Activated CD8-positive, alpha-beta T cell treated with anti-CD3 and anti-CD28 coated beads, Interleukin-2, amount 10 ng/mL, durations not matched to agents 7 days and 5 days (primary cell): ENCODE measurements around the gene VARS2. TPM values are rescaled to one million over a fixed set of nuclear protein-coding genes. Genes with fewer than 3 reads are reported as not detected.

ENCODE experiments used
- ATAC-seq: fragments of 150-1000 bp; cut with Tn5 transposase; one replicate; pipeline ENCODE4 v1.10.0; 2021; ENCODE audit warnings: moderate library complexity
- CTCF ChIA-PET: fragments of 350-600 bp; sonication (Branson Sonifier 250); formaldehyde crosslinking; loops from one replicate; lab custom pipeline; 2021; ENCODE audit warnings: antibody characterized with exemption; lab: Charles Lee
- POLR2A ChIA-PET: fragments of 350-600 bp; sonication (Branson Sonifier 250); formaldehyde crosslinking; loops from one replicate; lab custom pipeline; 2021; ENCODE audit warnings: antibody characterized with exemption; lab: Charles Lee
- DNase-seq: peaks from one replicate; pipeline ENCODE4 v3.0.0-alpha.2; 2020
- H3K27ac Mint-ChIP-seq: one replicate; pipeline ENCODE4 v1.8.0; 2021; ENCODE audit warnings: mild to moderate bottlenecking, mixed read lengths
- H3K27me3 Mint-ChIP-seq: one replicate; pipeline ENCODE4 v1.8.0; 2021; ENCODE audit warnings: low read depth, mixed read lengths
- H3K36me3 Mint-ChIP-seq: one replicate; pipeline ENCODE4 v1.8.0; 2021; ENCODE audit warnings: low read depth, mixed read lengths
- H3K4me1 Mint-ChIP-seq: one replicate; pipeline ENCODE4 v1.8.0; 2021; ENCODE audit warnings: low read depth, mixed read lengths
- H3K4me3 Mint-ChIP-seq: one replicate; pipeline ENCODE4 v1.8.0; 2021; ENCODE audit warnings: mild to moderate bottlenecking, mixed read lengths
- H3K9me3 Mint-ChIP-seq: one replicate; pipeline ENCODE4 v1.8.0; 2022; ENCODE audit warnings: mixed read lengths; ENCODE audit not compliant: insufficient read depth
- total RNA-seq, 2 experiments: library from RNA; stranded (reverse); gene quantifications; one replicate each; pipeline ENCODE4 v1.2.3, GENCODE V29; 2021

The VARS2 gene
- total RNA-seq, 2 experiments from 2014 or later, result 38.4 to 38.8 TPM

DNA sequence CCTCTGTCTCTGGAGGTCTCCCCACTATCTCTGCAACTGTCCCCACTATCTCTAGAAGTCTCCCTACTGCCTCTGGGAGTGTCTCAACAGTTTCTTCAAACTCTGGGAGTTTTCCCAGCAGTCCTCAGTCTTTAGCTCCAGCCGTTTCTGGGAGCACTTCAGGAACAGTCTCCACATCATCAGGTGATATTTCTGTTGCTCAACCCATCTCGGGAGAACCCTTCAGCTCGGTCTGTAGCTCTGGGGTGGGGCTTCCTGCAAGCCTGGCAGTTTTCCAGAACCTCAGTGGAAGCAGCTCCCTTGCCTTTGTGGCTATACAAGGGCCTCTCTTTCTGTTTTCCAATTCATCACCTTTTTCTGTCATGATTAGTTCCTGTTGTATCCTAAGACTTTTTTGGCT lies 21.0 kb downstream of the VARS2 start:
- ChIA-PET POLR2A (interaction anchor here (1.6 kb wide), 1 partner anchor 21 kb away, joined by 3 read pairs; the partner anchor contains the start of gene VARS2), CTCF (interaction anchor here (1.2 to 1.6 kb wide), 2 partner anchors 19 to 152 kb away, joined by 3 read pairs; no protein-coding TSS in a partner anchor)
- Mint-ChIP-seq H3K36me3 (no peaks in the 10 kb centered on the region), H3K4me3 (no peak overlapping the region), H3K27me3 (peaks cover 12% of the 10 kb centered on the region), H3K9me3 (no peaks in the 10 kb centered on the region), H3K4me1 (no peaks in the 10 kb centered on the region), H3K27ac (no peak overlapping the region)
- DNase-seq, result no peak
- no peak for ATAC-seq

DNA sequence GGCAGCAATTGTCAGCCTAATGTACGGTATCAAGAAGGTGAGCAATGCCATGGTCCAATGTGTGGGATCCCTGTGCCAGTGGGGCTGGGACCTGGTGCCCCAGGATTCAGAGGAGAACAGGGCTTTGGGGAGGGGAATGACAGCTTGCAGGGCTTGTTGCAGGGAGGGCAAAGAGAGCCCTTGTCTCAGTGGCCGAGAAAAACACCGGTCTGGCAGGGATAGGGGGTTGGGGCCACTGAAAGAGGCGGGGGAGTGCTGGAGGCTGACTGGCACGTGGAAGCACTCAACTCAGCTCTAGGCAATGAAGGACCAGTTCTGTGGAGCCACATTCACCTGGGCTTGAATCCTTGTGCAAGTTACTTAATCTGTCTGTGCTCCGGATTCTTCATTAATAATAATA lies 23.2 kb downstream of the VARS2 start:
- Mint-ChIP-seq H3K4me1 (no peaks in the 10 kb centered on the region), H3K27me3 (peaks cover 23% of the 10 kb centered on the region), H3K9me3 (no peaks in the 10 kb centered on the region), H3K4me3 (no peak overlapping the region), H3K36me3 (no peaks in the 10 kb centered on the region), H3K27ac (no peak overlapping the region)
- ChIA-PET POLR2A (no interaction called here), CTCF (no interaction called here)
- no peak for ATAC-seq
- DNase-seq, result no peak

DNA sequence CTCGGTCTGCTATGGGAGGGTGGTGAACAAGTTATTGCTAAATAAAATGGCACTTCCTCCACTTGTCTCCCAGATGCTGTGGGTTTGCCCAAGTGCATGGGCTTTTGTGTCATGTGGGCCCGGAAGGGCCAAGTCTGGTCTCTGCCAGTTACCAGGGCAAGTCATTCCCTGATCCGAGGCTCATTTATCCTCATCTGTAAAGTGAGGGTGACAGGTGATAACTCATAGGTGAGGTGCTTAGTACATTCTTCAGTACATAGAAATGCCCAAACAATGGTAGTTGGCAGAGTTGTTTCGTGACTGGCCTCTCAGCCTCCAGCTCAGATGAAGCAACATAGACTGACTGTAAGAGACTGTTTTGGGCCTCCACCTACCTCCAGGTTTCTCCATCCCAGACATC lies 24.7 kb downstream of the VARS2 start:
- ChIA-PET POLR2A (no interaction called here), CTCF (interaction anchor here (0.8 kb wide), 1 partner anchor 110 kb away, joined by 4 read pairs; no protein-coding TSS in a partner anchor)
- H3K27me3 Mint-ChIP-seq, result peaks cover 34% of the 10 kb centered on the region
- H3K4me3 Mint-ChIP-seq, result no peak overlapping the region
- no peak overlapping the region for H3K27ac Mint-ChIP-seq
- ATAC-seq, result no peak
- H3K9me3 Mint-ChIP-seq, result no peaks in the 10 kb centered on the region
- no peaks in the 10 kb centered on the region for H3K36me3 Mint-ChIP-seq
- no peak for DNase-seq
- H3K4me1 Mint-ChIP-seq, result no peaks in the 10 kb centered on the region

DNA sequence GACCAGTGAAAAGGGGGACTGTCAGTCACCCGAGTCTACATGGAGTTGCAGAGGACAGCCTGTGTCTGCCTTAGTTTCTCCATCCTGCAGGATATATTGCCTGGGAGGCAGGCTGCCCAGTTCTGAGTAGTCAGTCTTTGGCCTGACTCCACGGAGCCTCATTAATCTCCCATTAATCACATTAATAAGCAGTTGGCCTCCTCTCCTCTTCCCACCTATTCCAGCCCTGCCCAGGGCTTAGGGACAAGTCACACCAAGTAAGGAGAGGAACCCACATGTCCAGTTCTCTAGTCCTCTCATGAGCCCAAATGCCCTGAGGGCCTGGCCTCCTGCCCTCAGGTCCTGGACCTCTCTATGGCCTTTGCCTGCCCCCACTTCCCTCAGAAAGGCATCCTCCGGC lies 25.4 kb downstream of the VARS2 start:
- ChIA-PET CTCF (no interaction called here), POLR2A (no interaction called here)
- ATAC-seq, result no peak
- Mint-ChIP-seq H3K4me1 (no peaks in the 10 kb centered on the region), H3K4me3 (no peak overlapping the region), H3K27ac (no peak overlapping the region), H3K36me3 (no peaks in the 10 kb centered on the region), H3K27me3 (peaks cover 38% of the 10 kb centered on the region), H3K9me3 (no peaks in the 10 kb centered on the region)
- DNase-seq, result no peak

DNA sequence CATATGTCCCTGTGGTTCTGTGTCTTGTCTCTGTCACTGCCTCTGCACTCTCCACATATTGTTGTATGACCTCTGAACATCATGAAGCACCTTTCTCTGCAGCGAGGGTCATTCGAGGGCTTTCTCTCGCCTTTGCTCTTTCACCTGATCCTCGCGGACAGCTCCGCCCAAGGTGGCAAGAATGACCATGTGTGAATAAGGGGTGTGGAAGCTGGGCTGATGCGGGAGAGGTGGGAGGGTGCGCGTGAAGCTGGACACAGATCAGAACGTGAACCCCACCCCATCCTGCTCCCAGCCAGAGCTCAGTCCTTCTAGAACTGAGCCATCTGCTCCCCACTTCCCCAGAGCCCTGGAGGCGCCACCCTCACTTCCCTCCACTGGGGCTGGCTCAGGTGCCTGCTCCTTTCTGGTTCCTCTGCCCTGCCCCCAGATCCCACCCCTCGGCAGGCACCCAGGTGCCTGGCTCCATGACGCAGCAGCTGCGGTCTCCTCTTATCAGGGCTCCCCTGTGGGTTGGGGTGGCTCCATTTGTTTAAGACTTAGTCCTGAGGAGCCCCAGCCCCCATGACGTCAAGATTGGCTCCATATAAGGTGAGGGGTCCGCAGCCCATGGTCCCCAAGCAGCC lies 26.4 kb downstream of the VARS2 start, which contains the start of gene MUCL3:
Gene MUCL3 (plus strand): TSS at position 613 of the 626 bp plus-strand sequence. CDS start 27 bp downstream, outside the sequence.
- DNase-seq (no peak), ATAC-seq (no peak)
- H3K4me3 Mint-ChIP-seq, result no peak within 1 kb of the TSS
- H3K27ac Mint-ChIP-seq, result no peak within 1 kb of the TSS
- ChIA-PET CTCF (no interaction called here), POLR2A (no interaction called here)
- H3K36me3 Mint-ChIP-seq, result no peaks in the 10 kb centered on the region
- peaks cover 44% of the 10 kb centered on the region for H3K27me3 Mint-ChIP-seq
- H3K9me3 Mint-ChIP-seq, result no peaks in the 10 kb centered on the region
- no peaks in the 10 kb centered on the region for H3K4me1 Mint-ChIP-seq

DNA sequence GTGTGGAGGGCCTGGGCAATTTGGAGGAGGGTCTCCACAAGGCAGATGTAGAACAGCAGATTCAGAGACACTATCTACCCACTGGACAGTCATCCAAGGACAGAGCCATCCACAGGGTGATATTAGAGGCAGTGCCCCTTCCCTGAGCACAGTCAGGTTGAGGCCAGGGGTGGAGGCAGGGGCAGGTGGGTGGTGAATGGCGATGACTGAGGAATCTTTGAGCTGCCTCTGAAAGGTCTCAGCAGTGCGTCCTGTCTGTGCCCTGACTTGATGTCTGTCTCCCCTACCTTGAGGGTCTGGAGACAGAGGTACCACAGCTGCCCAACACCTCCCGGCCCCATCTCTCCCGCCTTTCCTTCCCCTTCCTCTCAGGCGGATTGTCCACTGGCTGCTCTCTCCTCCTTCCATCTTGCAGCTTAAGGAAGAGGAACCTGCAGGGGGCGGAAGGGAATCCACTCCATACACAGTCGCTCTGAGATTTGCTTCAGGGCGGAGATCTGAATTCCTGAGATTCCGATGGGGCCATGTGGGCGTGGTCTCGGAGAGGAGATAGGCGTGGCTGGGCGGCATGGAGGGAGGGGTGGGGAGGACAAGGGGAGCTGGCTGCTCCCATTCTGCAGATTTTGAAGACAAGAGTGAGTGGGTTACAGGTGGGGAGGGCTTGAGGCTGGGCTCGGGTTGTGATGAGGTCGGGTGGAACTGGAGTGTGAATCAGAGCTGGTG lies 28.5 kb downstream of the VARS2 start:
- H3K4me3 Mint-ChIP-seq, result no peak overlapping the region
- no peak for DNase-seq
- H3K36me3 Mint-ChIP-seq, result no peaks in the 10 kb centered on the region
- no peak overlapping the region for H3K27ac Mint-ChIP-seq
- no peaks in the 10 kb centered on the region for H3K4me1 Mint-ChIP-seq
- H3K9me3 Mint-ChIP-seq, result no peaks in the 10 kb centered on the region
- POLR2A ChIA-PET, result no interaction called here
- CTCF ChIA-PET, result interaction anchor here (0.8 to 1.6 kb wide), 6 partner anchors 22 to 145 kb away, joined by 3 to 6 read pairs (median 3); no protein-coding TSS in a partner anchor
- no peak for ATAC-seq
- H3K27me3 Mint-ChIP-seq, result peaks cover 43% of the 10 kb centered on the region

DNA sequence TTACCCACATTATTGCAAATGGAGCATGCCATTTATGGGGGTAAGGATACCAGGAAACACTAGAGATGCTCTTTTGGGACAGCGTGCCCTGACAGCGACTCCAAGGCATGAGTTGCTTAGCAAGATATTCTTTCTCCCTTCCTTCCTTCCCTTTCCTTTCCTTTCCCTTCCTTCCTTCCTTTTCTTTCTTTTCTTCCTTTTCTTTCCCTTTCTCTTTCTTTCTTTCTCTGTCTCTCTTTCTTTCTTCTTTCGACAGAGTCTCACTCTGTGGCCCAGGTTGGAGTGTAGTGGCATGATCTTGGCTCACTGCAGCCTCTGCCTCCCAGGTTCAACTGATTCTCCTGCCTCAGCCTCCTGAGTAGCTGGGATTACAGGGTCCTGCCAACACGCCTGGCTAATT lies 30.0 kb downstream of the VARS2 start:
- H3K27ac Mint-ChIP-seq, result no peak overlapping the region
- DNase-seq, result no peak
- H3K27me3 Mint-ChIP-seq, result peaks cover 46% of the 10 kb centered on the region
- no peak for ATAC-seq
- ChIA-PET POLR2A (no interaction called here), CTCF (interaction anchor here (1.5 to 1.6 kb wide), 2 partner anchors 21 to 95 kb away, joined by 3 read pairs; no protein-coding TSS in a partner anchor)
- H3K36me3 Mint-ChIP-seq, result no peaks in the 10 kb centered on the region
- no peaks in the 10 kb centered on the region for H3K9me3 Mint-ChIP-seq
- H3K4me3 Mint-ChIP-seq, result no peak overlapping the region
- H3K4me1 Mint-ChIP-seq, result no peaks in the 10 kb centered on the region

DNA sequence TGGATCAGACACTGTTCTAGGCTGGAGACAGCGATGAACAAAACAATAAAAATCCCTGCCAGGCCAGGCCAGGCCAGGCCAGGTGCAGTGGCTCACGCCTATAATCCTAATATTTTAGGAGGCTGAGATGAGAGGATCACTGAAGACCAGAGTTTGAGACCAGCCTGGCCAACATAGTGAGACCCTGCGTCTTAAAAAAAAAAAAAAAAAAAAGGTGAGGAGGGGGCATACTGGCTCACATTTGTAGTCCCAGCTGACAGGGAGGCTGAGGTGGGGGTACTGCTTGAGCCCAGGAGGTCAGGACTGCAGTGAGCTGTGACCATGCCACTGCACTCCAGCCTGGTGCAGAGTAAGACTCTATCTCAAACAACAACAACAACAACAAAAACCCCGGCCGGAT lies 31.2 kb downstream of the VARS2 start:
- Mint-ChIP-seq H3K9me3 (no peaks in the 10 kb centered on the region), H3K27me3 (peaks cover 57% of the 10 kb centered on the region), H3K27ac (no peak overlapping the region), H3K4me1 (no peaks in the 10 kb centered on the region), H3K4me3 (no peak overlapping the region), H3K36me3 (no peaks in the 10 kb centered on the region)
- POLR2A ChIA-PET, result no interaction called here
- CTCF ChIA-PET, result no interaction called here
- ATAC-seq, result no peak
- no peak for DNase-seq

DNA sequence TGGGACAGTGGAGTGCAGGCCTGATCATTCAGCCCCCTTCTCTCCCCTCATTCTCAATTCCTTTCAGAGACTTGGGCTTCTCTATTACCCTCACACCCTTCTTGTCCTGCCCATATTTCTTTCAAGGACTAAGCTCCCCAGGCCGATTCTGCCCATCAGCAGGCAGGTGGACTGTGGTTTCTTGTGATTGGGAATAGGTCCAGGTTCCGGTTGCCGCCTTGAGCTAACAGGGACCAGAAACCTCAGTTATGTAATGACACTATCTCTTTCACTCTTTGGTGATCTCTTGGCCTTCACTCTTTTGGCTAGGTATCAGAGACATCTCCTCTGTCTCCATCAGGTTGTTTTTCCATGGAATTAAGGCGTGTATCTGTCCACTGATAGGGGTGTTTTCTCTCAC lies 33.2 kb downstream of the VARS2 start:
- H3K27me3 Mint-ChIP-seq, result peaks cover 64% of the 10 kb centered on the region
- ChIA-PET POLR2A (no interaction called here), CTCF (interaction anchor here (1.0 to 1.4 kb wide), 2 partner anchors 8 to 140 kb away, joined by 3 to 4 read pairs; no protein-coding TSS in a partner anchor)

DNA sequence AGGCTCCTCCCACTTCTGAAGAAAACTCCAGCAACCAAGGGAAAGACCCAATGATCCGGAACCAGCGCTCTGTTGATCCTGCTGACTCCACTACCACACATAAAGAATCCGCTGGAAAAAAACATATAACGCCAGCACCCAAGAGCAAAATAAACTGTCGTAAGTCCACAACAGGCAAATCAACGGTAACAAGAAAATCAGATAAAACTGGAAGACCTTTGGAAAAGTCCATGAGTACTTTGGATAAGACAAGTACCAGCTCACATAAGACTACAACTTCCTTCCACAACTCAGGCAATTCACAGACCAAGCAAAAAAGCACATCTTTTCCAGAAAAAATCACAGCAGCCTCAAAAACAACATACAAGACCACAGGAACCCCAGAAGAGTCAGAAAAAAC lies 34.8 kb downstream of the VARS2 start:
- ChIA-PET POLR2A (no interaction called here), CTCF (no interaction called here)
- no peak for ATAC-seq
- no peak for DNase-seq
- Mint-ChIP-seq H3K4me3 (no peak overlapping the region), H3K4me1 (no peaks in the 10 kb centered on the region), H3K27me3 (peaks cover 64% of the 10 kb centered on the region), H3K9me3 (no peaks in the 10 kb centered on the region), H3K36me3 (no peaks in the 10 kb centered on the region), H3K27ac (no peak overlapping the region)

More for the DNA sequence above, 33.2 kb downstream of the VARS2 start:
- Mint-ChIP-seq H3K36me3 (no peaks in the 10 kb centered on the region), H3K9me3 (no peaks in the 10 kb centered on the region), H3K4me1 (no peaks in the 10 kb centered on the region), H3K4me3 (no peak overlapping the region), H3K27ac (no peak overlapping the region)
- no peak for ATAC-seq
- no peak for DNase-seq

DNA sequence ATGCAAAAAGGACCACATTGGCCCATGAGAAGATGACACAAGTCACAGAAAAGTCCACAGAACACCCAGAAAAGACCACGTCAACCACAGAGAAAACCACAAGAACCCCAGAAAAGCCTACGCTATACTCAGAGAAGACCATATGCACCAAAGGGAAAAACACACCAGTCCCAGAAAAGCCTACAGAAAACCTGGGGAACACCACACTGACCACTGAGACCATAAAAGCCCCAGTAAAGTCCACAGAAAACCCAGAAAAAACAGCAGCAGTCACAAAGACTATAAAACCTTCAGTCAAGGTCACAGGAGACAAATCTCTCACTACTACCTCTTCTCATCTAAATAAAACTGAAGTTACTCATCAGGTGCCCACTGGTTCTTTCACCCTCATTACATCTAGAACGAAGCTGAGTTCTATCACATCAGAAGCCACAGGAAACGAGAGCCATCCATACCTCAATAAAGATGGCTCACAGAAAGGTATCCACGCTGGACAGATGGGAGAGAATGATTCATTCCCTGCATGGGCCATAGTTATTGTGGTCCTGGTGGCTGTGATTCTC lies 38.0 kb downstream of the VARS2 start:
- CTCF ChIA-PET, result no interaction called here
- H3K4me3 Mint-ChIP-seq, result no peak overlapping the region
- no peaks in the 10 kb centered on the region for H3K36me3 Mint-ChIP-seq
- ATAC-seq (no peak), DNase-seq (no peak)
- no peaks in the 10 kb centered on the region for H3K9me3 Mint-ChIP-seq
- H3K27me3 Mint-ChIP-seq, result peaks cover 70% of the 10 kb centered on the region
- H3K27ac Mint-ChIP-seq, result no peak overlapping the region
- peaks cover 9% of the 10 kb centered on the region for H3K4me1 Mint-ChIP-seq
- POLR2A ChIA-PET, result no interaction called here
